ENCODE results near the gene KRT10. TPM values are rescaled to one million over a fixed set of nuclear protein-coding genes. Genes with fewer than 3 reads are reported as not detected.

The KRT10 gene
- total and polyA plus RNA-seq, 9 of the 15 experiments (the other 6 are each of a cell fraction or from before 2014, with no cell fraction given): 47.0 to 179 (median 76.2) TPM

DNA sequence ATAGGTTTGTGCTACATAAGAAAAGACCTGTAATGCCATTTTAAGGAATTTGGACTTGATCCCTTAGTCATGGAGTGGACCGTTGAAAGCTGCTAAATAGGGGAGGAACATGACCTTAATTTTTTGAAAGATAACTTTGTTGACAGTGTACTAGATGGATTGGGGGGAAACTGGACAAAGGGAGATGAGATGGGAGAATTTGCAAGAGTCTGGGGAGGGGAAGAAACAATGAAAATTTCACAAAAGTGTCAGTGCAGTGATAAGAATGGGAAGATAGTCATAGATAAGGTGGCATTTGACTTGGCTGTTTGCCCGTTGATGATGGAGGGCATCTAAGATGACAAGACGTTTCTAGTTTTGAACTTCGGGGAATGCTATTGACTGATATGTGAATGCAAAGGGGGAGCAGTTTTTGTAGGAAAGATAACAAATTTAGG is 22.3 kb upstream of the KRT10 start (continued):
- TF ChIP-seq MNT (conservative IDR thresholded peaks at IDR 0.05) (no peak), NKRF (IDR thresholded peaks at IDR 0.05; ENCODE audit: borderline replicate concordance) (no peak), ZBTB40 (IDR thresholded peaks at IDR 0.05) (peak; percentile 69; the same call in 1 of the 2 replicates), ZBTB40 (CRISPR knock-in tag; IDR thresholded peaks at IDR 0.05) (no peak), NFE2 (IDR thresholded peaks at IDR 0.05; ENCODE audit: low read depth) (peak; percentile 65; the same call in 1 of the 2 replicates), SMARCB1 (IDR thresholded peaks at IDR 0.05; ENCODE audit: insufficient read length, low read depth) (no peak), ADNP (tag; IDR thresholded peaks at IDR 0.05) (peak; percentile 60), POLR3A (IDR thresholded peaks at IDR 0.05; ENCODE audit: borderline replicate concordance, extremely low read depth, insufficient read depth, insufficient read length) (no peak), ZNF583 (CRISPR knock-in tag; IDR thresholded peaks at IDR 0.05) (no peak), RCOR1 (IDR thresholded peaks at IDR 0.05; ENCODE audit: borderline replicate concordance in 1 of 2, low read depth in 2 of 2, low read length in 2 of 2) (peak in 1 of 2 experiments; percentile 35; a peak in 2 of 4 replicates), NCOA1 (IDR thresholded peaks at IDR 0.05; ENCODE audit: low read depth) (peak; percentile 59; the same call in 1 of the 2 replicates)
- TF ChIP-seq, protein P1, sequence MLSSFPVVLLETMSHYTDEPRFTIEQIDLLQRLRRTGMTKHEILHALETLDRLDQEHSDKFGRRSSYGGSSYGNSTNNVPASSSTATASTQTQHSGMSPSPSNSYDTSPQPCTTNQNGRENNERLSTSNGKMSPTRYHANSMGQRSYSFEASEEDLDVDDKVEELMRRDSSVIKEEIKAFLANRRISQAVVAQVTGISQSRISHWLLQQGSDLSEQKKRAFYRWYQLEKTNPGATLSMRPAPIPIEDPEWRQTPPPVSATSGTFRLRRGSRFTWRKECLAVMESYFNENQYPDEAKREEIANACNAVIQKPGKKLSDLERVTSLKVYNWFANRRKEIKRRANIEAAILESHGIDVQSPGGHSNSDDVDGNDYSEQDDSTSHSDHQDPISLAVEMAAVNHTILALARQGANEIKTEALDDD (IDR thresholded peaks at IDR 0.05): 0 out of 2 replicates have a peak, but pooled peaks have one; percentile 13
- TF ChIP-seq, protein P2, sequence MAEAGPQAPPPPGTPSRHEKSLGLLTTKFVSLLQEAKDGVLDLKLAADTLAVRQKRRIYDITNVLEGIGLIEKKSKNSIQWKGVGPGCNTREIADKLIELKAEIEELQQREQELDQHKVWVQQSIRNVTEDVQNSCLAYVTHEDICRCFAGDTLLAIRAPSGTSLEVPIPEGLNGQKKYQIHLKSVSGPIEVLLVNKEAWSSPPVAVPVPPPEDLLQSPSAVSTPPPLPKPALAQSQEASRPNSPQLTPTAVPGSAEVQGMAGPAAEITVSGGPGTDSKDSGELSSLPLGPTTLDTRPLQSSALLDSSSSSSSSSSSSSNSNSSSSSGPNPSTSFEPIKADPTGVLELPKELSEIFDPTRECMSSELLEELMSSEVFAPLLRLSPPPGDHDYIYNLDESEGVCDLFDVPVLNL (CRISPR knock-in tag; IDR thresholded peaks at IDR 0.05; ENCODE audit: low read depth): no peak
